ENCODE data around the gene ARRB1.

- TF ChIP-seq CTCF (IDR thresholded peaks at IDR 0.05) (no peak), POLR2AphosphoS5 (IDR thresholded peaks at IDR 0.05; ENCODE audit: low read depth, low read length) (no peak)
- TF ChIP-seq, protein P1, sequence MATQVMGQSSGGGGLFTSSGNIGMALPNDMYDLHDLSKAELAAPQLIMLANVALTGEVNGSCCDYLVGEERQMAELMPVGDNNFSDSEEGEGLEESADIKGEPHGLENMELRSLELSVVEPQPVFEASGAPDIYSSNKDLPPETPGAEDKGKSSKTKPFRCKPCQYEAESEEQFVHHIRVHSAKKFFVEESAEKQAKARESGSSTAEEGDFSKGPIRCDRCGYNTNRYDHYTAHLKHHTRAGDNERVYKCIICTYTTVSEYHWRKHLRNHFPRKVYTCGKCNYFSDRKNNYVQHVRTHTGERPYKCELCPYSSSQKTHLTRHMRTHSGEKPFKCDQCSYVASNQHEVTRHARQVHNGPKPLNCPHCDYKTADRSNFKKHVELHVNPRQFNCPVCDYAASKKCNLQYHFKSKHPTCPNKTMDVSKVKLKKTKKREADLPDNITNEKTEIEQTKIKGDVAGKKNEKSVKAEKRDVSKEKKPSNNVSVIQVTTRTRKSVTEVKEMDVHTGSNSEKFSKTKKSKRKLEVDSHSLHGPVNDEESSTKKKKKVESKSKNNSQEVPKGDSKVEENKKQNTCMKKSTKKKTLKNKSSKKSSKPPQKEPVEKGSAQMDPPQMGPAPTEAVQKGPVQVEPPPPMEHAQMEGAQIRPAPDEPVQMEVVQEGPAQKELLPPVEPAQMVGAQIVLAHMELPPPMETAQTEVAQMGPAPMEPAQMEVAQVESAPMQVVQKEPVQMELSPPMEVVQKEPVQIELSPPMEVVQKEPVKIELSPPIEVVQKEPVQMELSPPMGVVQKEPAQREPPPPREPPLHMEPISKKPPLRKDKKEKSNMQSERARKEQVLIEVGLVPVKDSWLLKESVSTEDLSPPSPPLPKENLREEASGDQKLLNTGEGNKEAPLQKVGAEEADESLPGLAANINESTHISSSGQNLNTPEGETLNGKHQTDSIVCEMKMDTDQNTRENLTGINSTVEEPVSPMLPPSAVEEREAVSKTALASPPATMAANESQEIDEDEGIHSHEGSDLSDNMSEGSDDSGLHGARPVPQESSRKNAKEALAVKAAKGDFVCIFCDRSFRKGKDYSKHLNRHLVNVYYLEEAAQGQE (IDR thresholded peaks at IDR 0.05; ENCODE audit: insufficient read depth in 1 of 2, low read depth in 2 of 2, low read length in 1 of 2) = no peak
Measured at GRCh38 chr11:75305993-75306392, 45.5 kb downstream of the ARRB1 start.
